NCI-H774 (cell line): ENCODE results near the gene CFAP97.
"Not testable (repeated sequence)": the region's sequence is repeated elsewhere in the genome, so short reads cannot be mapped to it uniquely, and the experiment has no call there.

Experiments
- DNase-seq: peaks from one replicate; lab custom pipeline; 2025; lab: John Stamatoyannopoulos, UW

CFAP97 gene

DNA sequence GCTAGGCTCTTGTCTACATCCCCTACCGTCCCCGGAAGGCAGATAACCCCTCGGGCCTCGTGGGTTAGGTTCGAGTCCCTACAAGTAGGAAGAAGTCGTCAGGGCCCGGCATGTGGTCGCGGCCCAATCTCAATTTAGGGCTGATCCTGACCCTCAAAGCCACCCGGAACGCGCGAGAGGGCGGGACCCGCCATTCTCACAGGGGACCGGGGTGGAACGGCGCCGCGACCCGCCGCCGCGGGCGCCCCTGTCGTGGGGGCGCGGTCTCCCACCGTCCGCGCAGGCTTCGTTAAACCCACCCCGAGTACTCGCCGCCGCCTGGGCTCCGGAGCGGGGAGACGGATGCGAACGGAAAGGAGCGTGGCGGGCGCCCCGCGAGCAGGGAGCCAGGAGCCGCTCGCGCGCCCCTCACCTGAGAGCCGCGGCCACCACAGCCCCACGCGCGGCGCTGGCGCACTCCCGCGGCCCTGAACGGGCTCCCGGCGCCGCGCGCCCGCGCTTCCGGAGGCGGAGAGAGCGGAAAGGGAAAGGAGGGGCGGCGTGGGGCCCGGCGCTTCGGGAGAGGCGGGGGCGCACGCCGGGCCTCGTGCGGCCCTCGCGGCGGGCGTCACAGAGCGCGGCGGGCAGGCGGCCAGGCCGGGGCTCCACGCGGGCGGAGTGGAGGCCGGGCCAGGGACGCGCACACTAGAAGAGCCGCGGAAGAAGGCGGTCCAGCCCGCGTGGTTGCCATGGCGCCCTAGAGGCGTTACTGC lies at the start of gene CFAP97:
CFAP97 (minus strand) TSS at position 515 of the 752 bp plus-strand sequence. CDS start 12,804 bp downstream, outside the sequence.
- DNase-seq = peak; percentile 44

GRCh38 chr4:185249105-185249504 lies 45.3 kb upstream of the CFAP97 start:
- DNase-seq = no peak

GRCh38 chr4:185248393-185249039 lies 44.7 kb upstream of the CFAP97 start:
- no peak for DNase-seq

DNA sequence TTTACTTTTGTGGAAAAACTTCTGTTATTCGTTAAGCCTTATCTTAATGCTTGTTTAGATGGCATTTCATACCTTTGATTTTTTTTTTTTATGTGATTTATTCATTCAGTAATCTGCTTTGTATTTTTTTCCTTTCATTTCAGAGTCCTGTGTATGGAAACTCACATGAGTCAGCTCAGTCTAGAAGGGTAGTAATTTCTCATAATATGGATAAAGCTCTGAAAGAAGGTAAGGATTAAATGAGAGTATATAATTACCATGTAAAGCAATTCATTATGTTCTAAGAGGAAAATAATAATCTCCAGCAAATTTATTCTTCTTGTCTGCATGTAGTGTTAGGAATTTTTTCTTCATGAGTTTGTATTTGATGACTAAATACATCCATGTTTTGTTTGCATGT lies 43.4 kb upstream of the CFAP97 start:
- DNase-seq = no peak

- no peak for DNase-seq
Observed at GRCh38 chr4:185246453-185246852, 42.7 kb upstream of the CFAP97 start.

DNA sequence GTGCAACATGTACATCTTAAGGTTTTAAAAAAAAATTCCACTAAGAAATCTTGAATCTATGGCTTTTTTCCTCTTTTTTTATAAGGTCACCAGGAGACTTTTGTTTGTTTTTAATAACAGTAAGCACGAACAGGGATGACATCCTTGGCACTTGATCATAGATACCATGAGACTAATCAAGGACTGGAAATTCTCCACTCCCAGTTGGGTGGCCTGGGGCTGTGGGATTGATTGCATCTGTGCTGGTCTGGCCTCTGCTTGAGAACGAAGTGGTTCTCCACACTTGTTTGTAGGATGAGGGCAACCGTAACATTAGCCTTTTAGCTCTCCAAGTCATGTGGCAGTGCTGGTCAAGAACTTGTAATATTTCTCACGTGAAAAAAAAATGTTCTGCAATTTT lies 41.0 kb upstream of the CFAP97 start:
- no peak for DNase-seq

GRCh38 chr4:185243879-185244278 lies 40.1 kb upstream of the CFAP97 start:
- DNase-seq = no peak

- DNase-seq = no peak
Observed at GRCh38 chr4:185242749-185243533, 39.1 kb upstream of the CFAP97 start.

DNA sequence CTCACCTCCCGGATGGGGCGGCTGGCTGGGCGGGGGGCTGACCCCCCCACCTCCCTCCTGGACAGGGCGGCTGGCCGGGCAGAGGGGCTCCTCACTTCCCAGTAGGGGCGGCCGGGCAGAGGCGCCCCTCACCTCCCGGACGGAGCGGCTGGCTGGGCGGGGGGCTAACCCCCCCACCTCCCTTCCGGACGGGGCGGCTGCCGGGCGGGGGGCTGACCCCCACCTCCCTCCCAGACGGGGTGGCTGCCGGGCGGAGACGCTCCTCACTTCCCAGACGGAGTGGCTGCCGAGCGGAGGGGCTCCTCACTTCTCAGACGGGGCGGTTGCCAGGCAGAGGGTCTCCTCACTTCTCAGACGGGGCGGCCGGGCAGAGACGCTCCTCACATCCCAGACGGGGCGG lies 36.7 kb upstream of the CFAP97 start:
- DNase-seq = not testable (repeated sequence)

DNA sequence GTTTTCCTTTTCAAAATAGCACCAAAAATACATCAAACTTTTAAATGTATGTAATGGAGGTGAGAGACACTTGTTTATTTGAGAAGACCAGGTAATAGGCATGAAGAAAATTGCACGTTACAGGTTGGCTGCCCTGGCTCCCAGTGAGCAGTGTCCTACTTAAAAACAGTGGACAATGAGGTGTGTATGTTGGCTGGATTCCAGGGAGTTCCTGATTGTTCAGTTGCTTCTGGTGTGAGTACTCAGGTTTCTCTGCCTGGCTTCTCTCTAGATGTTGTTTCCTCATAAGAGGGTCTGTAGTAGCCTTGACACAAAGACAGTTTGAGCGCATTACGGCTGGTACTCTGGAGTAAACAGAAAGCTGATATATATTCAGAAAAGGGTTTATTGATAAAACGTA lies 35.0 kb upstream of the CFAP97 start:
- no peak for DNase-seq

GRCh38 chr4:185238215-185238681 lies 34.4 kb upstream of the CFAP97 start:
- no peak for DNase-seq

DNA sequence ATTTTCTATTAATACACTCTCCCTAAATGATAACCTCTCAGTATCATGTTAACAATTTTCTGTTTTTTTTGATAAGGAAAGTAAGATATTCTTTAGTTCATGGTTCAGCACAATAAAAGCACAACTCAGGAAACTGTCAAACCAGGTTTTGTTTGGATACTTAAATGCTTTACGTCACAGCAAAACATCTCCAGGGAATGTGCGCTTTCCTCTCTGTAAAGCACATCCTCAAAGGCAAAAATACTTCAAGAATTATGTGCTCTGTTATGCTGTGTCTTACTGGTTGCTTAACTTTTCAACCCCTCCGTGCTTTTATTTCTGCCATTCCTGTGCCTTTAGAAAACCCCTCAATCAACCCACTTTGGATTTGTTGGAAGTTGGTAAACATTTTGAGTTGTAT lies 33.4 kb upstream of the CFAP97 start:
- DNase-seq = no peak

GRCh38 chr4:185235843-185236503 lies 32.2 kb upstream of the CFAP97 start:
- no peak for DNase-seq

DNA sequence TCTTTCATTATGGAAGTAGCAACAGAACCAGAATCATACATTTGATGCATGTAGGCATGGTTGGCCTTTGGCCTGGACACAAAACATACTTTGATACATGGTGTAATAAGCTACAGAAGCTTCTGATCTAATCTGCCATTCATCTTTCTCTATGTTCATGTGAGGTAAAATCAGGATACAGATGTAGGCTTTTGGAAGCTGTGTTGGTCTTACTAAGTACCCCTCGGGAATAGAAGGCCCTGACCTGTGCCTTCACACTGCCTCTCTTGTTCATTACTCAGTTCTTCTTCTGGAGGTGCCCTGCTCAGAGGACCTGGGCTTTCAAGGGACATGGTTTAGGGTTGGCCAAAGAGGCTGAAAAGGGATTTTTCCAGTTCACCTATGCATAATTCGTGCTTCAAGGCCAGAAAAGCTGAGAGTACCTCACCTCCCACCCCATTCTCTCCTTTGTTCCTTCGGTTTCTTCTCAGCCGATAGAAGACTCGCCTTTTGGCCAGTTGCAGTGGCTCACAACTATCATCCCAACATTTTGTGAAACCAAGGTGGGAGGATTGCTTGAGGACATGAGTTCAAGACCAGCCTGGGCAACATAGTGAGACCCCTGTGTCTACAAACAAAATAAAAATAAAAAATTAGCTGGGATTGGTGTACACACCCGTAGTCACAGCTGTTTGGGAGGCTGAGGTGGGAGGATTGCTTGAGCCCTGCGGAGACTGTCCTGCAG lies 31.5 kb upstream of the CFAP97 start:
- no peak for DNase-seq

DNA sequence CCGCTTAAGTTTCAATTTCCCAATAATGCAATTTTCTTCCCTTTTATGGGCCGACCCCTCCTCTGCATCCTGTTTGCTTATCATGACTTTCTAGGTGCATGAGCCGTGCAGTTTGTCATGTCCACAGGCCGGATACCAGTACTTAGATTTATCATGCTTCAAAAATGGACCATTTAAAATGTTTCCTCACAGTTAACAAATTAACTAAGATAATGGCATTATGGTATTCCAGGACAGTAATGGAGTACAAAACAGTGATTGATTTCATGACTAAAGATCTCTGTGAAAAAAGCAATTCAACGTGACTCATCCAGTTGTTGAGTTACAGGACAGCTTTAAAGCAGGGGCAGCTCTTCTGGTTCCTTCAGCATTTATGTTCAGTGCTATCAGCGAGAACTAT lies 28.6 kb upstream of the CFAP97 start:
- DNase-seq = no peak

DNA sequence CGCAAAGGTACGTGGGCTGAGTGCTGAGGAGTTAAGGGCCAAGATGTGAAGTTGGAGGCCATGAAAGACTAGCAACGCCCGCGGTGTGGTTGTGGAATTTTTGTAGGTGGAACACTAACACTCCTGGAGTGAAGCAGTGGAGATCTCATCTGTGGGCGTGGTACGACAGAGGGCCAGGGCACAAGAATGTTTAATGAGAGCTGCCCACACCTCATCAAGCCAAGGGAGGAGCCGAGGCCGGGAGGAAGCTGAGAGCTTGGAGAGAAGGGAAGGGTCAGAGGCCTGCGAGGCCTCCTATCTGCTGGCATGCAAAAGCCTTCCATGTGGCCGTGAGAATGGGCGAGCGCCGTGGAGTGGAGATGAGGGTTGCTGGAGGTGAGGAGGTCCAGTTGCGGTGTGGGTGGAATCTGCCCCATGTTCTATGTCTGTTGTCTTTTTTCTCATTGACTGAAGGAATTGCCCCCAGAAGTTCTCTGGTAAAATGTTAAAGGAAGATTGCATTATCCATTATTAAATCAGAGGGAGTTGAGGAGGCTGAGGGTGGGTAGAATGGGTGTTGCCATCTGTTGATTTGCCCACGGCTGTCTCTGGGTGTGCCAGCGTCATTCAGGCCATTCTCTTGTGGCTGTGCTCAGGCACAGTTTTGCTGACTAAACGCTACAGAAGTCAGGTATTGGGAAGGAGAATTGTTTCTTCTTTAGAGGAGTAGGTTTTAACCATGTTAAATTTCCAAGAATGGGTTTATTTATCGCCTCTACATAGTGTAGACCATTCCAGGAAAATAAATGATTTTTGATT lies 25.4 kb upstream of the CFAP97 start:
- no peak for DNase-seq

GRCh38 chr4:185227713-185228278 lies 24.0 kb upstream of the CFAP97 start:
- DNase-seq = no peak

DNA sequence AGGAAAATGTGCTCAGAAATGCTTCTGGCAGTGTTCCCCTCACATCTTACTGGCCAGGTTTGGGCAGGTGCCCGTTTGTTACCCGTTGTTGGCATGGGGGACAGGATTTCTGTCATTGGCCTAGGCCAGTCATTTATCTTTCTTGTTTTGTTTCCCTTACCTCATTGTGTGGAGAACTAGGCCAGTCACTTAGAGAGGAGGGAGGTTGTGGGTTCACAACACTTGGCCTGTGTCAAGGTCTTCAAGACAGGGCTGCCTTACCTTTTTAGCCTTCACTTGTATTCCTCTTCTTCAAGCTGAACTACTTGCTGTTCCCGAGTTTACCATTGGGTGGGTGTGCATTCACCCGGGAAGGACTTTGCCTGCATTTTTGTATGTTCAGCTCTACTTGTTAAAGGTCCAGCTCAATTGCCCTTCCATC lies 23.3 kb upstream of the CFAP97 start:
- no peak for DNase-seq

- no peak for DNase-seq
Observed at GRCh38 chr4:185225940-185226339, 22.1 kb upstream of the CFAP97 start.

DNA sequence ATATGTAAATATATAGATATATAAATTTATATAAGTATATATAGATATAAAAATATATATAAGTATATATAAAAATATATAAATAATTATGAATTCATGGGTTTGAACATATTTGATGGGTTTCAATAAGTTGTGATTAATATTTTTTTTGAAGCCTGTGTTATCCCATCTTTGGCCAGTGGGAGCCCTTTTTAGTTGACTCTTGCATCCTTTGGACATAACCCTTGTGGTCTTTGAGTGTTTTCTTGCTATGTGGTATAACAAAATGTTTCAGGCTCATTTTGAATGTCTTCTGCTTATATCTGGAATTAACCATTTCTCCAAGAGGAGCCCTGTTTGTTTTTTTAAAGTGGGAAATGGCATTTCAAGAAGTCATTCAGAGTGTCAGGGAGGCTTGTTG lies 20.8 kb upstream of the CFAP97 start:
- DNase-seq = no peak
